Heart left ventricle (tissue), 13 donors: ENCODE measurements around the gene MAPKAPK5.

Experiments
- CTCF ChIP-seq, 12 donors: fragments of 200-600 bp; sonication (generic) in 4 of 12; IDR thresholded peaks; one replicate each; pipeline versions ENCODE4 v1.5.0 to v1.8.0; 2018 to 2022; ENCODE audit warnings: antibody characterized with exemption in 12 of 12, mild to moderate bottlenecking in 5 of 12
- POLR2A ChIP-seq, 2 donors: fragments of 450-650 bp; IDR thresholded peaks; one replicate each; pipeline ENCODE4 v1.6.1; 2017; ENCODE audit warnings: antibody characterized with exemption in 2 of 2, mild to moderate bottlenecking in 2 of 2, moderate library complexity in 2 of 2
- donor health status: ischemic (EF 13 %, LVEDD 7.1; RV severe dilation, severe dysfunction).
- donor health status: DM: no; HTN: yes; CAD: no.
- donor health status: DM: no; HTN: no; CAD: no.
- donor health status: ischemic (EF 25% LVEDD 6.9; RV normal size, moderate dysfunction).
- donor health status: ischemic (EF 25% LVEDD 5.7; RV mildly dilated, moderate dysfunction).
- donor health status: ischemic (EF 35%, LVEDD 5.7; RV mildly dilated, moderate dysfunction).
- donor health status: nonischemic (EF 11% LVEDD 7.7; RV severe dilation, severe dysfunction).
- donor health status: DM: yes; HTN: yes; CAD: no.
- donor health status: PGD.
- donor health status: ischemic (EF 29% LVEDD 5.4; RV normal size, mild dysfunction).
- donor health status: nonischemic (EF 23%, LVEDD 6.1; RV moderate dilation, normal function).

- TF ChIP-seq CTCF (IDR thresholded peaks at IDR 0.05): no peak
- TF ChIP-seq POLR2A (IDR thresholded peaks at IDR 0.05): no peak
Measured at GRCh38 chr12:111893287-111893686, 51.3 kb downstream of the MAPKAPK5 start.
